NT2/D1 (cell line): ENCODE data around the gene APOD.
"Not testable (repeated sequence)": the region's sequence is repeated elsewhere in the genome, so short reads cannot be mapped to it uniquely, and the experiment has no call there.

ENCODE experiments used
- DNase-seq: peaks from one replicate; pipeline ENCODE4 v3.0.0-alpha.2; 2011; ENCODE audit warnings: low read depth, low spot score
- H3K27me3 ChIP-seq: 2 replicates; pipeline ENCODE4 v1.6.0; 2011; ENCODE audit warnings: mild to moderate bottlenecking; ENCODE audit not compliant: insufficient read length, insufficient read depth
- H3K36me3 ChIP-seq: 2 replicates; pipeline ENCODE4 v1.6.1; 2011; ENCODE audit warnings: mild to moderate bottlenecking, low read length, mixed read lengths; ENCODE audit not compliant: insufficient read depth, insufficient read length
- H3K4me1 ChIP-seq: 2 replicates; pipeline ENCODE4 v1.5.1; 2011; ENCODE audit not compliant: insufficient read depth, insufficient read length
- H3K4me3 ChIP-seq: 2 replicates; pipeline ENCODE4 v1.5.1; 2011; ENCODE audit warnings: low read depth; ENCODE audit not compliant: insufficient read length
- H3K9ac ChIP-seq: 2 replicates; pipeline ENCODE4 v1.6.0; 2011; ENCODE audit warnings: low read depth; ENCODE audit not compliant: insufficient read length
- H3K9me3 ChIP-seq: 2 replicates; pipeline ENCODE4 v1.5.1; 2011; ENCODE audit warnings: mild to moderate bottlenecking, low read length; ENCODE audit not compliant: insufficient read depth
- SUZ12 ChIP-seq: IDR thresholded peaks from 2 replicates; pipeline ENCODE4 v1.6.1; 2011; ENCODE audit not compliant: insufficient read length, insufficient read depth; ENCODE audit errors: extremely low read depth
- YY1 ChIP-seq: IDR thresholded peaks from 2 replicates; pipeline ENCODE4 v1.6.1; 2011; ENCODE audit not compliant: insufficient read length, insufficient read depth
- ZNF274 ChIP-seq: IDR thresholded peaks from 2 replicates; pipeline ENCODE4 v1.6.1; 2011; ENCODE audit warnings: mild to moderate bottlenecking, low read depth, low read length

Gene APOD

DNA sequence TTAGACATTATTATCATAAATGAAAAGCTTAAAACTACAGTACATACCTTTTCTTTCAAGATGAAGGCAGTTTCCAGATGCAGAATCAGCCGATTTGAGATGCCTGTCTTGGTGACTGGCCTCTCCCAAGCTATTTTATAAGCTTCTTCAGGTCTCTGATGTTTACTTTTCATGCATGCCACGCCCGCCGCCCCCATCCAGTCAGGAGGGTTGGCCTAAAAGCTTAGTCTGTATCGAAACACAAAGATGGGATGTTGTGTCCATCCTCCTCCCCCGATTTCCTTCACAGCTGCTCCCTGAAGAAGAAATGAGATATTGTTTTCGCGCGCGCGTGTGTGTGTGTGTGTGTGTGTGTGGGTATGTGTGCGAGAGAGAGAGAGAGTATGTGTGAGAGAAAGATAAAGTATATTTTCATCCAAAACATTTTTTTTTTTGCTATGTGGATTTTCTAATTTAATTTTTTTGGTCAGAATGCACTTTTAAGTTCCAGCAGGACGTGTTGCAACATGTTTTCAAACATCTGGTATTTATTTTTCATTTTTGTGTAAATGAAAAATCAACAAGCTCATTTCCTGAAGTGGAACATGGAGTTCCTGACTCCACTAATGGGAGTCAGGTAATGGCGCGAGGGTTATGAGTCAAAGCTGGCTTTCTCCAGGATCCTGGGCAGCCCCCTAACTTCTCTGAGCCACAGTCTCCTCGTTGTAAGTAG lies at the start of gene APOD:
APOD (minus strand) TSS at position 110 of the 712 bp plus-strand sequence. CDS start 4,479 bp downstream, outside the sequence.
- no peak for TF ChIP-seq YY1
- no peak for TF ChIP-seq SUZ12
- no peak for TF ChIP-seq ZNF274
- DNase-seq, result no peak
- no peaks in the 10 kb centered on the region for H3K27me3 ChIP-seq
- H3K4me3 ChIP-seq, result no peak within 1 kb of the TSS
- H3K9me3 ChIP-seq, result peaks cover 3% of the 10 kb centered on the region; the same call in 1 of the 2 replicates
- no peaks in the 10 kb centered on the region for H3K36me3 ChIP-seq
- no peaks in the 10 kb centered on the region for H3K4me1 ChIP-seq
- H3K9ac ChIP-seq, result no peak within 1 kb of the TSS

DNA sequence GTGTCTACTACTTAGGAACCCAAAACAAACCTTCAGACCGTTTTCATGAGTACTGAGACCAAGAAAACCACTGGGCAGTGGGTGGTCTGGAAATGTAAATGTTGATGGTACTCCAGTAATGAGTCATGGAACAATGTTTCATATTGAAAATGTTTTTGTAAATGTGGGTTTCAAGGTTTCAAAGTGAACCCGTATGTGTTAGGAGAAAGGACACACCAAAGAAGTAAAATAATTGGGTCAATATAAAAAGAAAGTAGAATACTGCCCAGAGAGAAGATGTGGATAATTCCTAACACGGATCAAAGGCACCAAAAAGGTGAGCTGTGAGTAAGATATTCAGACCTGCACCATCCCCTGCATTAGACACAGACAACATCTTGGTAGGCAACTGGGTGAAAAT lies 49.6 kb upstream of the APOD start:
- not testable (repeated sequence) for H3K9me3 ChIP-seq, H3K4me3 ChIP-seq, H3K9ac ChIP-seq, H3K4me1 ChIP-seq, H3K27me3 ChIP-seq, H3K36me3 ChIP-seq, DNase-seq

DNA sequence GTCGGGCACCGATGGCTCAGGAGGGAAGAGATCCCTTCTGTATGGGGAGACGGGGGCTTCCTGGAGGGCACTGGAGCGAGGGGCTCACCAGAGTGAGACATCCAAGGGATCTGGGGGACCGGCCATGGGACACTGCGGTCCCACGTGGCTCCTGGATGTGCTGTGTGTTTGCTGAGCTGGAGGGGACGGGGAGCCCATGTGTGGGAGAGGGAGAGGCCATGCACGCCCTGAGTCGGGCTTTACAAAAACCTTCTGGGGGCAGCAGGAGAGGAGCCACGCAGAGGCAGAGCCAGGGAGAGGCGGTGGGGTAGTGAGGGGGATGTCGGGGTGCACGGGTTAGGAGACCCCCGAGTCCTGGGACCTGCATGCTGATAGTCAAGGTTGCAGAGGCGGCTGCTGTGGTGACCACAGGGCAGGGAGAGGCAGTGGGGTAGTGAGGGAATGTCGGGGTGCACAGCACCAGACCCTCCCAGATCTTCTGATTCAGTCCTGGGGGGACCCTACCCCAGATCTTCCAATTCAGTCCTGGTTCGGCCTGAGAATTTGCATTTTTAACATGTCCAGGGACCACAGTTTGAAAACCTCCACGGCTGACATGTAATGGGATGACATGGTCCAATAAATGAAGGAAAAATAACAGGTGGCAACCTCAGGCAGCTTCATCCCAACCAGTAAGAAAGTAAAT lies 48.9 kb upstream of the APOD start:
- not testable (repeated sequence) for H3K36me3 ChIP-seq, H3K4me1 ChIP-seq, H3K9ac ChIP-seq, DNase-seq, H3K4me3 ChIP-seq, H3K9me3 ChIP-seq, H3K27me3 ChIP-seq

DNA sequence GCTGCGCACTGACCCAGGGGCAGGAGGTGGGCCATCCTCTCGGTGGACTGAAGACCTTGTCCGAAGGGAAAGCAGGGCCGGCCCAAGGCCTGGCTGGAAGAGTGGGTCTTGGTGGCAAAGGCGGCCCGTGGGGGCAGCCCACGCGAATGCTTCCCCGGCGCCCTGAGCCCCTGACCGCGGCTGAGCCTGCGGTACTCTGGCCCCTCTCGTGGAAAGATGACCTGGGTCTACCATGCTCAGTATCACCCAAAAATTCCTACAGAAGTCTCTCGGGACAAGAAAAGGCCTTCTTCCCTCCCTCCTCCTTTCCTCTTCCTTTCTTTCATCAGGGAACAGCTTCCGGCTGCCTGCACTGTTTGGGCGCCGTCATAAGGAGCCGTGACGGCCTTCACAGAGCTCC lies 48.3 kb upstream of the APOD start:
- H3K27me3 ChIP-seq, DNase-seq, H3K9ac ChIP-seq, H3K36me3 ChIP-seq, H3K4me1 ChIP-seq, H3K4me3 ChIP-seq, H3K9me3 ChIP-seq: not testable (repeated sequence)

DNA sequence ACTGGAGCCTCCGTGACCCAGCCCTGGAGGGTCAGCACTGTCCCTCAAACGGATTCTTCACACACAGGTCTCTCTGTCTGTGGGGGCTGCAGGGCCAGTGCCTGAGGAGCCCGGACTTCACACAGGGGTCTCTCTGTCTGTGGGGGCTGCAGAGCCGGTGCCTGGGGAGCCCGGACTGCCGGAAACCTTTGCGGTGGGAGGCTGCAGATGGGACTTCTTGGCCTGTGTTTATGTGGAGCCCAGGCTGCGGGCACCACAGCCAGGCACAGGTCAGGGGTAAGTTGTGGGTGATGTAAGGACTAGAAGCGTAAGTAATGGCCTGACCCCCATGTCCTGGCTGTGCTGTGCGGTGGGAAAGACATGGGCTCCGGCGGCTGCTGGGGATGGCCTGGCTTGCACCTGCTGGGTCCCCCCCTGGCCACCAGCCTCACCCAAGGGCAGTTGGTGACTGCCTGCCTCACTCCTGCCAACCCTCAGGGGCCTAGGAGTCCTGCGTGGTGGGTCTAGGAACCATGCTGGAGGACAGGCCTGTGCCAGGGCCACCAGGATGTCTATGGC lies 47.3 kb upstream of the APOD start:
- DNase-seq, result not testable (repeated sequence)

DNA sequence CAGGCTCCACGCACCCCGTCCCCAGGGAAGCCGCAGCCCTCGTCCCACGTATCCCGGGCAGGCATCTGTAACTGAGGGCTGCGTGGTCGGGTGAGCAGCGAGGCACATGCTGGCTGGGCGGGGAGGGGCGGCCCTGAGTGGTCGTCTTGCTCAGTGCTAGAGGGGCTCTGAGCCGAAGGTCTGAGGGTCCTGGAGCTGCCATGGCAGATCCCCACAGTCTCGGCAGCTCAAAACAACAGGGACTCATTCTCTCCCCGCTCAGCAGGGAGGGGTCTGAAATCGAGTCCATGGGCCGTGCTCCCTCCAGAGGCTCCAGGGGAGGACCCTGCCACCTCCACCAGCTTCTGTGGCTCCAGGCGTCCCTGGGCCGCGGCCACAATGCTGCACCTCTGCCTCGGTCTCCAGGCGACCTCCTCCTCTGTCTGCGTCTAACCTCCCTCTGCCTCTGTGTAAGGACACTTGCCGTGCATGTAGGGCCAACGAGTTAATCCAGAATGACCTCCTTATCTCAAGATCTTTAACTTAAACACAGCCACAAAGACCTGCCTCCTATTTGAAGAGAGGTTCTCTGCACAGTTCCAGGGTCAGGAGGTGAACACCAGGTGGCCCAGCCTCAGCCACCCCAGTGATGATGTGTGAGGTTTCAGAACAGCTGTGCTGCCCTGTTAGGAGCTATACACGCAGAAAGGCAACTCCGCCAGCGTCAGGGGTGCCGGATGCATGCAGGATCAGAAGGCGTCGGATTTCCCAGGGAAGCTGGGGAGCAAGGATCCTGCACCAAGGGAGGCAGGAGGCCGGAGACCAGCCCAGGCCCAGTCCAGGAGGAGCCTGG lies 46.6 kb upstream of the APOD start:
- not testable (repeated sequence) for H3K4me1 ChIP-seq, H3K9ac ChIP-seq, H3K9me3 ChIP-seq

More for the DNA sequence above, 47.3 kb upstream of the APOD start:
- not testable (repeated sequence) for H3K4me1 ChIP-seq, H3K4me3 ChIP-seq, H3K36me3 ChIP-seq, H3K9ac ChIP-seq, H3K27me3 ChIP-seq, H3K9me3 ChIP-seq

DNA sequence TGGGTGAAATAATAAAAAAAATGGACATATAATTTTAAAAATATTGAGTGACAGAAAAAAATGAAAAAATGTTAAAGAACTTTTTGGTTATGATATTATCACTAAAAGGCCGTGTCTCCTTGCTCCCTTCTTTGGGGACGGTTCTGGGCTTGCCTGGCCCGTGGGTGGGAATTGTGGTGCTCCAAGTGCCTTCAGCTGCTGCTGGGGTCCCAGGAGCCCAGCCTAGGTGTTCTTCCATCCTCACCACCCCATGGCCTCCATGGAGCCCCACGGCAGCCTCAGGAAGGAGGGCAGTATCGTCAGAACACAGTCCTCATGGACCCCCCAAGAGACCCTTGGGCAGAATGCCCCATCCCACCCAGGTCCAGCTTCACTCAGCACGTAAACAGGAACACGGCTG lies 45.9 kb upstream of the APOD start:
- not testable (repeated sequence) for H3K9me3 ChIP-seq, H3K9ac ChIP-seq, H3K4me3 ChIP-seq, H3K27me3 ChIP-seq, DNase-seq, H3K36me3 ChIP-seq, H3K4me1 ChIP-seq

More for the DNA sequence above, 46.6 kb upstream of the APOD start:
- not testable (repeated sequence) for DNase-seq, H3K4me3 ChIP-seq, H3K27me3 ChIP-seq, H3K36me3 ChIP-seq

DNA sequence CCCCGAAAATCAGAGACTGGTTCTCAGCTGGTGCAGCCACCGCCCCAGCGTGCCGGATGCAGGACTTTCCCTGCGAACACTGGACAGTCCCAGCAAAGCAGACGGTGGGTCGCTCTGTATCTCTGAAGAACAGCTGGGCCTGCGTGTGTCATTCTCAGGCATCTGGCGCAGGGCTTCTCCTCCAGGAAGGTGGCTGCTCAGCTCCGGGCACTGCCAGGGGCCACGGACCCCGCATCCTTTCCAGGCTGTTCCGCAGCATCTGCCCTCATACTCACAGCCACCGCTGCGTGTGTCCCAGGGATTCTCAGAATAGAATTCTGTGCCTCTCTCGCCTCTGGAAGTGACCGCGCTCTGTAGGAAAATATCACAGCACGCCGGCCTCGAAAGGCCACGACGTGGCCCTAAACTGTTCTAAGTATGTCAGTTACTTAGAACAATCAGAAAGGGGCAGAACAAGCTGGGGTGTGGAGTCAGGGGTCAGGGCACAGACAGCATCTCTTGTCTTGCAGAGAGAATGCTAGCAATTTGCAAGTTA lies 44.7 kb upstream of the APOD start:
- H3K36me3 ChIP-seq, H3K4me3 ChIP-seq, H3K4me1 ChIP-seq, H3K9ac ChIP-seq, H3K9me3 ChIP-seq, DNase-seq, H3K27me3 ChIP-seq: not testable (repeated sequence)

DNA sequence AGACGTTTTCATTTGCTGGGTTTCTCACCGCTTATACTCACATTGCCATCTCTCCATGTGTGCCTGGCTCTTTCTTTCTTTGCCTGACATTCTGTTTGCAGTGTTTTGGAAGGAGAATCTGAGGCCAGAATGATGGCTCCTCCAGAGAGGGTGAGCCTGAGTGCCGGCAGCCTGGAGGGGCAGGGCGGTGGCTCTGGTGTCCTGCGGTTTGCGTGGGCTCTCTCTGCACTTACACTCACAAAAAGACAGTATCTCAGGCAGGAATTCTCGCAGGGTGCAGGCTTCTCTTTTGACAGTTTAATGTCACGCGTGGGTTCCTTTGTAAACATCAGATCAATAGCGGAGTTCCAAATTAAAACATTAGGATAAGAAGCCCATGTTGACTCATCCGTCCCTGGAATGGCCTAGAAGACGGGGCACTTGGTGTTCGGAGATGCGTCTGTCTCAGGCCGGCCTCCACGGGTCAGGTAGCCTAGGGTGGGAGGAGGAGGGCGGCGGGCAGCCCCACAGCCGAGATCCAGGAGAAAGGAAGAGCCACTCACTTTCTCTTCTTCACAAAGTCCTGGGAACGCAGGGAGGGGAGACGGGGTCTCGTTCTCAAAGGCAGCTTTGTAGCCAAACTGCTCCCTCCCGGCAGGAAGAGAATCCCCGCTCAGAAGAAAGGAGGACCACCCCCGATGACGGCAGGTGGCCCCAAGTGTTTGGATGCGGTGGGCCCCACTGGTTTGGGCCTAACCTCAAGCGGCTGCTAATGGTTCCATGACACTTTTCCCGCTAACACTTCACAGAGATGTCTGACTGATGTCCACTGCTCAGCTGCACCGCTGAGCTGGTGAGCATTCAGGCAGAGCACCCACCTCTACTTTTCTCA lies 44.0 kb upstream of the APOD start:
- not testable (repeated sequence) for H3K9me3 ChIP-seq, H3K27me3 ChIP-seq, H3K4me3 ChIP-seq, H3K36me3 ChIP-seq, DNase-seq, H3K4me1 ChIP-seq
- peak overlapping the region; percentile 16 for H3K9ac ChIP-seq
